Heart left ventricle (tissue), 16 donors: ENCODE results near the gene MYO16. TPM values are rescaled to one million over a fixed set of nuclear protein-coding genes. Genes with fewer than 3 reads are reported as not detected.

ENCODE experiments used
- ATAC-seq, 4 donors: fragments of 200-7000 bp; cut with Tn5 transposase; one replicate each; pipeline ENCODE4 v1.9.1; 2020 to 2022; ENCODE audit warnings: moderate library complexity in 4 of 4, mild to moderate bottlenecking in 3 of 4, moderate number of reproducible peaks in 1 of 4
- DNase-seq, 5 donors: peaks; one replicate each; pipeline ENCODE4 v3.0.0-alpha.2; 2020
- H3K27ac ChIP-seq, 12 donors: fragments of 200-600 bp; sonication (generic) in 4 of 12; one replicate each; pipeline versions ENCODE4 v1.5.0 to v1.8.0; 2016 to 2022; ENCODE audit warnings: mild to moderate bottlenecking in 2 of 12
- H3K27me3 ChIP-seq, 9 donors: fragments of 200-600 bp; sonication (generic) in 2 of 9; one replicate each; pipeline versions ENCODE4 v1.5.1 to v1.8.0; 2016 to 2022; ENCODE audit warnings: mild to moderate bottlenecking in 3 of 9
- H3K36me3 ChIP-seq, 9 donors: fragments of 200-600 bp; sonication (generic) in 2 of 9; one replicate each; pipeline versions ENCODE4 v1.5.0 to v1.8.0; 2018 to 2022; ENCODE audit warnings: mild to moderate bottlenecking in 2 of 9
- H3K4me1 ChIP-seq, 12 donors: fragments of 200-600 bp; sonication (generic) in 4 of 12; one replicate each; pipeline versions ENCODE4 v1.5.0 to v1.8.0; 2016 to 2022; ENCODE audit warnings: mild to moderate bottlenecking in 3 of 12
- H3K4me3 ChIP-seq, 12 donors: fragments of 200-600 bp; sonication (generic) in 4 of 12; one replicate each; pipeline versions ENCODE4 v1.5.0 to v1.8.0; 2017 to 2022; ENCODE audit warnings: mild to moderate bottlenecking in 9 of 12, moderate library complexity in 4 of 12
- H3K9me3 ChIP-seq, 12 donors: fragments of 200-600 bp; sonication (generic) in 4 of 12; one replicate each; pipeline versions ENCODE4 v1.5.0 to v1.8.0; 2016 to 2022; ENCODE audit warnings: mild to moderate bottlenecking in 1 of 12
- CTCF ChIP-seq, 12 donors: fragments of 200-600 bp; sonication (generic) in 4 of 12; IDR thresholded peaks; one replicate each; pipeline versions ENCODE4 v1.5.0 to v1.8.0; 2018 to 2022; ENCODE audit warnings: antibody characterized with exemption in 12 of 12, mild to moderate bottlenecking in 5 of 12
- POLR2A ChIP-seq, 2 donors: fragments of 450-650 bp; IDR thresholded peaks; one replicate each; pipeline ENCODE4 v1.6.1; 2017; ENCODE audit warnings: antibody characterized with exemption in 2 of 2, mild to moderate bottlenecking in 2 of 2, moderate library complexity in 2 of 2
- WGBS, 4 donors: extraction: QIAGEN DNeasy Blood & Tissue Kit in 2 of 4; methylation state at CpG; one replicate each; pipeline versions ENCODE4 v1.1.5 to v1.1.7; 2013 to 2018; 5-methylcytosine and 5-hydroxymethylcytosine counted together
- intact Hi-C, 10 donors: fragments of 100-400 bp; cut with DNase I; formaldehyde crosslinking; loops; one replicate each; pipeline versions ENCODE4 v1.11.1 to v1.14.2; 2022
- polyA plus RNA-seq, 2 donors: library from polyadenylated mRNA; stranded (reverse); fragments of 200-250 nt; gene quantifications; one replicate each; pipeline ENCODE4 v1.2.3, GENCODE V29; 2013
- total RNA-seq, 9 donors: library from RNA; depleted of rRNA in 2 of 9; stranded (reverse); fragments of >200 nt in 2 of 9; fragmentation: NEBNext Ultra II Directional in 3 of 9; extraction: Animal tissue kit (Norgen Biotek cat#: 25700) in 3 of 9; gene quantifications; one replicate each; pipeline versions ENCODE4 v1.1.0 to v1.2.4, GENCODE V29; 2016 to 2023
- donor health status: ischemic (EF 13 %, LVEDD 7.1; RV severe dilation, severe dysfunction).
- donor health status: healthy with polysubstance abuse.
- donor health status: DM: no; HTN: yes; CAD: no.
- donor health status: DM: no; HTN: no; CAD: no.
- donor health status: ischemic (EF 25% LVEDD 6.9; RV normal size, moderate dysfunction).
- donor health status: ischemic (EF 25% LVEDD 5.7; RV mildly dilated, moderate dysfunction).
- donor health status: healthy.
- donor health status: DM: yes; HTN: yes; CAD: no.
- donor health status: ischemic (EF 35%, LVEDD 5.7; RV mildly dilated, moderate dysfunction).
- donor health status: nonischemic (EF 11% LVEDD 7.7; RV severe dilation, severe dysfunction).
- donor health status: DM: yes; HTN: yes; CAD: no.
- donor health status: PGD.
- donor health status: ischemic (EF 29% LVEDD 5.4; RV normal size, mild dysfunction).
- donor health status: nonischemic (EF 23%, LVEDD 6.1; RV moderate dilation, normal function).

The MYO16 gene
- total and polyA plus RNA-seq, 11 donors: 0.16 to 5.2 (median 0.81) TPM

GRCh38 chr13:108859197-108860012 lies 230.0 kb downstream of the MYO16 start:
- no peak overlapping the region for H3K27ac ChIP-seq
- no peaks in the 10 kb centered on the region for H3K9me3 ChIP-seq
- ATAC-seq (no peak), DNase-seq (no peak)
- 32 to 36% (median 33%) methylated on average over 8 of the region's 8 CpGs for whole genome bisulfite sequencing, 4 donors
- no peak overlapping the region for H3K4me3 ChIP-seq
- TF ChIP-seq CTCF (IDR thresholded peaks at IDR 0.05) (no peak), POLR2A (IDR thresholded peaks at IDR 0.05) (no peak)
- H3K4me1 ChIP-seq: no peaks in the 10 kb centered on the region
- no peaks in the 10 kb centered on the region for H3K27me3 ChIP-seq
- intact Hi-C loops: no loop called here
- no peaks in the 10 kb centered on the region for H3K36me3 ChIP-seq

DNA sequence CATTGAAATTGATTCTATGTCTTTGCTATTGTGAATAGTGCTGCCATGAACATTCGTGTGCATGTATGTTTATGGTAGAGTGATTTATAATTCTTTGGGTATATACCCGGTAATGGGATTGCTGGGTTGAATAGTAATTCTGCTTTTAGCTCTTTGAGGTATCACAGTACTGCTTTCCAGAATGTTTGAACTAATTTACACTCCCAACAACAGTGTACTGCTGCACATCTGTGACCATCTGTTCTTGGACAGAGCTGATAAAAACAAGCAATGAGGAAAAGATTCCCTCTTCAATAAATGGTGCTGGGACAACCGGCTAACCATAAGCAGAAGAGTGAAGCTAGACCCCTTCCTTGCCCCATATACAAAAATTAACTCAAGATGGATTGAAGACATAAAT lies 231.0 kb downstream of the MYO16 start:
- H3K27me3 ChIP-seq: no peaks in the 10 kb centered on the region
- ATAC-seq: no peak
- H3K27ac ChIP-seq: no peak overlapping the region
- DNase-seq: no peak
- no peak overlapping the region for H3K4me3 ChIP-seq
- H3K4me1 ChIP-seq: no peaks in the 10 kb centered on the region
- 72 to 83% (median 75%) methylated on average over 3 of the region's 3 CpGs for WGBS, 4 donors
- no peaks in the 10 kb centered on the region for H3K9me3 ChIP-seq
- no peak for TF ChIP-seq POLR2A (IDR thresholded peaks at IDR 0.05)
- no peak for TF ChIP-seq CTCF (IDR thresholded peaks at IDR 0.05)
- H3K36me3 ChIP-seq: no peaks in the 10 kb centered on the region
- intact Hi-C loops: no loop called here

DNA sequence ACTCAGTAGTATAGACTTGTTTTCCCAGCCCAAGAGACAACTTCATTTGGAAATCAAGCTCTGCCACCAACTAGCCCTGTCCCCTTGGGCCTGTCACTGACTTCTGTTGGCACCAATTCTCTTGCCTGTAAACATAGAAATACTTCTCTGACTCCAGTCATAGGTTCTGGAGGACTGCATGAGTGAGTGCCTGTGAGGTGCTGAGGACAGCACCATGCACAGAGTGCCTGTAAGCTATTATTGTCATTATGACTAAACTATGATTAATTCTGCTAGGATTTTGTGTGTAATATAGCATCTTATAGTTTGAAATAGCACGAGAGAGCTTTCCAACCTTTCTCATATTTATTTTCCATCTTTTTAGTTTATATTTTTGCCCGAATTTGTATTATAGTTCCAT lies 247.9 kb downstream of the MYO16 start:
- DNase-seq (peak in 2 of 5 donors; percentile 32 to 40), ATAC-seq (peak; percentile 69 to 97 (median 94))
- intact Hi-C loops: no loop called here
- Histone ChIP-seq H3K27ac (no peak overlapping the region), H3K9me3 (peaks cover 0 to 13% (median 0%) of the 10 kb centered on the region in 12 donors), H3K4me3 (no peak overlapping the region), H3K4me1 (peaks cover 0 to 4% (median 0%) of the 10 kb centered on the region in 12 donors), H3K27me3 (no peaks in the 10 kb centered on the region), H3K36me3 (no peaks in the 10 kb centered on the region)
- TF ChIP-seq CTCF (IDR thresholded peaks at IDR 0.05): no peak
- no peak for TF ChIP-seq POLR2A (IDR thresholded peaks at IDR 0.05)
- WGBS, 4 donors: 38 to 53% (median 39%) methylated on average over 2 of the region's 2 CpGs

GRCh38 chr13:108878732-108879131 lies 249.3 kb downstream of the MYO16 start:
- Histone ChIP-seq H3K27me3 (no peaks in the 10 kb centered on the region), H3K4me3 (no peak overlapping the region), H3K27ac (no peak overlapping the region), H3K36me3 (no peaks in the 10 kb centered on the region), H3K9me3 (peaks cover 0 to 13% (median 0%) of the 10 kb centered on the region in 12 donors), H3K4me1 (peaks cover 0 to 4% (median 0%) of the 10 kb centered on the region in 12 donors)
- ATAC-seq: no peak
- TF ChIP-seq CTCF (IDR thresholded peaks at IDR 0.05) (no peak), POLR2A (IDR thresholded peaks at IDR 0.05) (no peak)
- DNase-seq: no peak
- 87 to 97% (median 95%) methylated on average over 2 of the region's 2 CpGs for WGBS, 4 donors
- intact Hi-C loops: no loop called here
